K562 (cell line): ENCODE results near the gene TTLL8. TPM values are rescaled to one million over a fixed set of nuclear protein-coding genes. Genes with fewer than 3 reads are reported as not detected.

ENCODE experiments used
- ATAC-seq: fragments of 200-7000 bp; cut with Tn5 transposase; 3 replicates; pipeline ENCODE4 v1.9.1; 2020; ENCODE audit warnings: moderate library complexity
- BruUV-seq: library from RNA; stranded (reverse); fragments of 400-500 nt; replicated peaks from 2 replicates; lab custom pipeline; 2021; lab: Mats Ljungman, UMichigan
- CTCF ChIA-PET: fragments of 300-600 bp; formaldehyde crosslinking; extraction: SDS; loops from one replicate; lab custom pipeline; 2021; ENCODE audit warnings: low intra/inter-chr PET ratio; lab: Yijun Ruan, JAX
- POLR2A ChIA-PET: fragments of 300-600, 350-650 bp; sonication (Branson Sonifier 250); formaldehyde crosslinking; extraction: SDS; loops from one replicate; lab custom pipeline; 2021; ENCODE audit warnings: antibody characterized with exemption, inconsistent platforms; lab: Yijun Ruan, JAX
- DNase-seq, 4 experiments: peaks; one replicate each; pipeline versions ENCODE4 v3.0.0 to v3.0.0-alpha.2; 2011 to 2018; ENCODE audit warnings: low spot score in 3 of 4, mixed read lengths in 3 of 4; ENCODE audit errors: extremely low read depth in 1 of 4
- FAIRE-seq: peaks from 2 replicates; lab custom pipeline; 2011; peaks lifted over from hg19 to GRCh38; lab: Jason Lieb, UNC
- H2AFZ ChIP-seq: 2 replicates; pipeline ENCODE4 v1.6.0; 2011; ENCODE audit warnings: low read depth, low read length, control low read depth, inconsistent platforms
- H3K27ac ChIP-seq: fragments of 200-600 bp; 3 replicates; pipeline ENCODE4 v1.8.0; 2011; ENCODE audit warnings: low read depth, mild to moderate bottlenecking, control low read depth, inconsistent platforms, low read length, moderate library complexity, mixed read lengths; ENCODE audit errors: extremely low read depth
- H3K27me3 ChIP-seq, 2 experiments: fragments of 300-600 bp in 1 of 2; 2 replicates in 1 of 2; 3 replicates in 1 of 2; pipeline versions ENCODE4 v1.6.0 to v1.8.0; 2011; ENCODE audit warnings: inconsistent platforms in 2 of 2, low read length in 2 of 2, mild to moderate bottlenecking in 1 of 2, mixed read lengths in 1 of 2, moderate library complexity in 1 of 2; ENCODE audit not compliant: control insufficient read depth in 2 of 2, insufficient read depth in 2 of 2
- H3K36me3 ChIP-seq: fragments of 300-600 bp; 3 replicates; pipeline ENCODE4 v1.8.0; 2011; ENCODE audit warnings: mild to moderate bottlenecking, low read length, inconsistent platforms; ENCODE audit not compliant: control insufficient read depth, insufficient read depth
- H3K4me1 ChIP-seq, 2 experiments: fragments of 200-600 bp in 1 of 2; replicated peaks in 1 of 2; 2 replicates in 1 of 2; 3 replicates in 1 of 2; pipeline versions ENCODE4 v1.5.1 to v1.8.0; 2011; ENCODE audit warnings: inconsistent platforms in 2 of 2, low read length in 2 of 2, mild to moderate bottlenecking in 1 of 2, mixed read lengths in 1 of 2, moderate library complexity in 1 of 2; ENCODE audit not compliant: control insufficient read depth in 2 of 2, insufficient read depth in 2 of 2
- H3K4me2 ChIP-seq: 2 replicates; pipeline ENCODE4 v1.6.1; 2011; ENCODE audit warnings: low read length, control low read depth, inconsistent platforms, mixed read lengths; ENCODE audit not compliant: insufficient read depth
- H3K4me3 ChIP-seq: fragments of 200-600 bp; sonication (generic), shearing (Covaris generic); 2 replicates; pipeline ENCODE4 v1.5.1; 2016; ENCODE audit warnings: control low read depth, inconsistent platforms
- H3K79me2 ChIP-seq: fragments of 200-600 bp; 3 replicates; pipeline ENCODE4 v1.8.0; 2011; ENCODE audit warnings: low read length, inconsistent platforms; ENCODE audit not compliant: control insufficient read depth, insufficient read depth
- H3K9ac ChIP-seq, 2 experiments: 2 replicates each; pipeline versions ENCODE4 v1.6.0 to v1.6.1; 2011; ENCODE audit warnings: low read depth in 2 of 2, low read length in 2 of 2, control low read depth in 1 of 2, inconsistent platforms in 1 of 2, mild to moderate bottlenecking in 1 of 2, mixed read lengths in 1 of 2; ENCODE audit not compliant: insufficient read depth in 1 of 2
- H3K9me1 ChIP-seq: one replicate; pipeline ENCODE4 v1.6.0; 2011; ENCODE audit warnings: inconsistent platforms, mild to moderate bottlenecking, low read length, moderate library complexity; ENCODE audit not compliant: control insufficient read depth, insufficient read depth
- H3K9me3 ChIP-seq: replicated peaks from 2 replicates; pipeline ENCODE4 v1.5.1; 2011; ENCODE audit warnings: low read depth, low read length, inconsistent platforms; ENCODE audit not compliant: control insufficient read depth, insufficient read depth
- H4K20me1 ChIP-seq: replicated peaks from 2 replicates; pipeline ENCODE4 v1.6.1; 2011; ENCODE audit warnings: low read length, inconsistent platforms, mixed read lengths; ENCODE audit not compliant: control insufficient read depth, insufficient read depth
- ELF4 ChIP-seq: fragments of 450-650 bp; formaldehyde crosslinking; IDR thresholded peaks from 2 replicates; pipeline ENCODE4 v1.4.0; 2022; ENCODE audit warnings: missing genetic modification characterization
- ERF ChIP-seq: fragments of 450-650 bp; formaldehyde crosslinking; IDR thresholded peaks from 2 replicates; pipeline ENCODE4 v1.4.0; 2020; ENCODE audit warnings: mild to moderate bottlenecking, mixed read lengths
- LEF1 ChIP-seq: fragments of 450-650 bp; IDR thresholded peaks from 2 replicates; pipeline ENCODE4 v1.6.1; 2016; ENCODE audit warnings: mild to moderate bottlenecking
- NR1H2 ChIP-seq: sonication (generic); formaldehyde crosslinking; IDR thresholded peaks from 2 replicates; pipeline ENCODE4 v1.4.0; 2020; ENCODE audit warnings: mild to moderate bottlenecking, missing genetic modification reagents
- POLR2AphosphoS2 ChIP-seq: IDR thresholded peaks from 2 replicates; pipeline ENCODE4 v1.6.1; 2012; ENCODE audit warnings: low read length, improper control_type of control experiment
- RAD21 ChIP-seq, 2 experiments: fragments of 250-450 bp in 1 of 2; fragments of 450-650 bp in 1 of 2; sonication (Bioruptor Pico) in 1 of 2; formaldehyde crosslinking in 1 of 2; IDR thresholded peaks in 1 of 2; conservative IDR thresholded peaks in 1 of 2; 2 replicates each; pipeline versions ENCODE4 v1.4.0 to v1.8.0; 2020 to 2022; ENCODE audit warnings: mild to moderate bottlenecking in 2 of 2, moderate library complexity in 1 of 2
- TCFL5 ChIP-seq: fragments of 250-450 bp; sonication (Bioruptor Pico); conservative IDR thresholded peaks from 2 replicates; pipeline ENCODE4 v1.6.1; 2021; ENCODE audit warnings: mild to moderate bottlenecking, moderate library complexity, matching md5 sums
- TRIM28 ChIP-seq: fragments of 450-650 bp; IDR thresholded peaks from 2 replicates; pipeline ENCODE4 v1.6.1; 2017
- WHSC1 ChIP-seq: IDR thresholded peaks from one replicate; pipeline ENCODE4 v1.6.1; 2012; ENCODE audit warnings: low read length, control low read depth, inconsistent platforms
- WGBS: fragments of 100-300 bp; shearing (Covaris generic); methylation state at CpG from one replicate; pipeline ENCODE4 v1.1.6; 2016; ENCODE audit warnings: low coverage, mixed read lengths; ENCODE audit not compliant: insufficient coverage; ENCODE audit errors: missing lambda C conversion rate; 5-methylcytosine and 5-hydroxymethylcytosine counted together
- in situ Hi-C: fragments of 300-500 bp; cut with MboI; formaldehyde crosslinking; loops from 4 replicates; pipeline ENCODE4 v1.15.0; 2018; ENCODE audit warnings: inconsistent platforms, mixed read lengths
- intact Hi-C: fragments of 100-400 bp; cut with micrococcal nuclease; formaldehyde crosslinking; loops from 2 replicates; pipeline ENCODE4 v1.14.2; 2022
- polyA plus RNA-seq, 8 experiments: library from polyadenylated mRNA; depleted of rRNA in 4 of 8; stranded (reverse) in 5 of 8; unstranded in 3 of 8; fragments of >200 nt; fragmentation: Nextera tagmentation in 2 of 8; fragmentation: Illumina TruSeq in 1 of 8; extraction: Ambion mirVana in 2 of 8; extraction: Trizol in 1 of 8; gene quantifications; 2 replicates each; pipeline versions ENCODE4 v1.2.1 to v1.2.3, GENCODE V29; 2011 to 2014; ENCODE audit warnings: inconsistent platforms in 1 of 8, missing spikeins in 1 of 8
- total RNA-seq, 7 experiments: library from RNA; depleted of rRNA in 6 of 7; stranded (reverse); fragments of >200 nt in 6 of 7; fragmentation: Illumina TruSeq in 2 of 7; extraction: Trizol in 2 of 7; gene quantifications; 2 replicates each; pipeline versions ENCODE4 v1.2.1 to v1.2.3, GENCODE V29; 2011 to 2021; ENCODE audit warnings: low replicate concordance in 1 of 7
- TF ChIP-seq, protein P1 (sequence below): sonication (generic); formaldehyde crosslinking; IDR thresholded peaks from 2 replicates; pipeline ENCODE4 v1.8.0; 2023; ENCODE audit warnings: missing genetic modification reagents, mild to moderate bottlenecking, borderline replicate concordance

TTLL8 gene
- total and polyA plus RNA-seq, 9 of the 15 experiments (the other 6 are each of a cell fraction or from before 2014, with no cell fraction given), result not detected

DNA sequence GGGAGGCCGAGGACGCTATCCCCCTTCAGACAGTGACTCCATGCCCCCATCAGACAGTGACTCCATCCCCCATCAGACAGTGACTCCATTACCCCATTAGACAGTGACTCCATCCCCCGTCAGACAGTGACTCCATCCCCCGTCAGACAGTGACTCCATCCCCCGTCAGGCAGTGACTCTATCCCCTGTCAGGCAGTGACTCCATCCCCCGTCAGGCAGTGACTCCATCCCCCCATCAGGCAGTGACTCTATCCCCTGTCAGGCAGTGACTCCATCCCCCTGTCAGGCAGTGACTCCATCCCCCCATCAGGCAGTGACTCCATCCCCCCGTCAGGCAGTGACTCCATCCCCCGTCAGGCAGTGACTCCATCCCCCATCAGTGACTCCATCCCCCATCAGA, 9.1 kb upstream of the TTLL8 start:
- intact Hi-C loops (no loop called here), in situ Hi-C loops (no loop called here)
- BruUV-seq, result no TSS peak
- no peak for DNase-seq
- TF ChIP-seq LEF1 (no peak), POLR2AphosphoS2 (no peak), ELF4 (CRISPR knock-in tag) (no peak), WHSC1 (no peak), ERF (CRISPR knock-in tag) (no peak), RAD21 (CRISPR knock-in tag; conservative IDR thresholded peaks at IDR 0.05 in 1 of 2, IDR thresholded peaks at IDR 0.05 in 1 of 2) (no peak), TRIM28 (no peak), TCFL5 (CRISPR knock-in tag) (no peak), NR1H2 (CRISPR knock-in tag) (no peak)
- TF ChIP-seq, protein P1, sequence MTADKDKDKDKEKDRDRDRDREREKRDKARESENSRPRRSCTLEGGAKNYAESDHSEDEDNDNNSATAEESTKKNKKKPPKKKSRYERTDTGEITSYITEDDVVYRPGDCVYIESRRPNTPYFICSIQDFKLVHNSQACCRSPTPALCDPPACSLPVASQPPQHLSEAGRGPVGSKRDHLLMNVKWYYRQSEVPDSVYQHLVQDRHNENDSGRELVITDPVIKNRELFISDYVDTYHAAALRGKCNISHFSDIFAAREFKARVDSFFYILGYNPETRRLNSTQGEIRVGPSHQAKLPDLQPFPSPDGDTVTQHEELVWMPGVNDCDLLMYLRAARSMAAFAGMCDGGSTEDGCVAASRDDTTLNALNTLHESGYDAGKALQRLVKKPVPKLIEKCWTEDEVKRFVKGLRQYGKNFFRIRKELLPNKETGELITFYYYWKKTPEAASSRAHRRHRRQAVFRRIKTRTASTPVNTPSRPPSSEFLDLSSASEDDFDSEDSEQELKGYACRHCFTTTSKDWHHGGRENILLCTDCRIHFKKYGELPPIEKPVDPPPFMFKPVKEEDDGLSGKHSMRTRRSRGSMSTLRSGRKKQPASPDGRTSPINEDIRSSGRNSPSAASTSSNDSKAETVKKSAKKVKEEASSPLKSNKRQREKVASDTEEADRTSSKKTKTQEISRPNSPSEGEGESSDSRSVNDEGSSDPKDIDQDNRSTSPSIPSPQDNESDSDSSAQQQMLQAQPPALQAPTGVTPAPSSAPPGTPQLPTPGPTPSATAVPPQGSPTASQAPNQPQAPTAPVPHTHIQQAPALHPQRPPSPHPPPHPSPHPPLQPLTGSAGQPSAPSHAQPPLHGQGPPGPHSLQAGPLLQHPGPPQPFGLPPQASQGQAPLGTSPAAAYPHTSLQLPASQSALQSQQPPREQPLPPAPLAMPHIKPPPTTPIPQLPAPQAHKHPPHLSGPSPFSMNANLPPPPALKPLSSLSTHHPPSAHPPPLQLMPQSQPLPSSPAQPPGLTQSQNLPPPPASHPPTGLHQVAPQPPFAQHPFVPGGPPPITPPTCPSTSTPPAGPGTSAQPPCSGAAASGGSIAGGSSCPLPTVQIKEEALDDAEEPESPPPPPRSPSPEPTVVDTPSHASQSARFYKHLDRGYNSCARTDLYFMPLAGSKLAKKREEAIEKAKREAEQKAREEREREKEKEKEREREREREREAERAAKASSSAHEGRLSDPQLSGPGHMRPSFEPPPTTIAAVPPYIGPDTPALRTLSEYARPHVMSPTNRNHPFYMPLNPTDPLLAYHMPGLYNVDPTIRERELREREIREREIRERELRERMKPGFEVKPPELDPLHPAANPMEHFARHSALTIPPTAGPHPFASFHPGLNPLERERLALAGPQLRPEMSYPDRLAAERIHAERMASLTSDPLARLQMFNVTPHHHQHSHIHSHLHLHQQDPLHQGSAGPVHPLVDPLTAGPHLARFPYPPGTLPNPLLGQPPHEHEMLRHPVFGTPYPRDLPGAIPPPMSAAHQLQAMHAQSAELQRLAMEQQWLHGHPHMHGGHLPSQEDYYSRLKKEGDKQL (CRISPR knock-in tag), result no peak
- 9% methylated on average over 4 of the region's 8 CpGs for WGBS
- Histone ChIP-seq H3K27me3 (peaks cover 7 to 9% of the 10 kb centered on the region in 2 experiments; a peak in 4 of 5 replicates), H3K36me3 (no peaks in the 10 kb centered on the region), H3K4me1 (peaks cover 0 to 26% of the 10 kb centered on the region in 2 experiments; a peak in 2 of 5 replicates), H4K20me1 (no peaks in the 10 kb centered on the region), H3K27ac (no peak overlapping the region), H3K9me1 (no peaks in the 10 kb centered on the region), H2AFZ (no peak overlapping the region), H3K79me2 (no peaks in the 10 kb centered on the region), H3K4me3 (no peak overlapping the region), H3K9me3 (no peaks in the 10 kb centered on the region), H3K9ac (no peak overlapping the region), H3K4me2 (no peak overlapping the region)
- ChIA-PET POLR2A (interaction anchor here (0.7 to 1.0 kb wide), 2 partner anchors 8 to 154 kb away, joined by 3 read pairs; no protein-coding TSS in a partner anchor), CTCF (no interaction called here)
- no peak for FAIRE-seq
- ATAC-seq, result no peak
